ENCODE measurements around the gene FRRS1.

DNA sequence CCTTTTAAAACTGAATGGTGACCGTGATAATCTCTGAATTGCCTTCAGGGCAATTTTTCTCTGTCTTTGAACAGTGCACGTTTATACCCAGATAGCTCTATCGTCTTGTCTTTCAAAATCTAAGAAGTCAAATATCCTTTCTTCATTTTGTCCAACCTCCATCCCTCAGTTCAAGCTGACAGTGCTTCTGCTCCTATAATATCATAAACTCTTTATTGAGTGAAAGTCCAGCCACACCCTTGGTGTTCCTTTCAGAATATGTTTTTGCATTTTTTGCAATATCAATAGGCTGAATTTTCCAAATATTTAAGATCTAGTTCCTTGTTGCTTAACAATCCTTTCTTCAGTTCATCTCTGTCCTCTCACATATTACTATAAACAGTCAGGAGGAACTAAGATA is 35.1 kb upstream of the FRRS1 start:
- TF ChIP-seq POLR2A (IDR thresholded peaks at IDR 0.05; ENCODE audit: extremely low read depth, insufficient read length), result no peak
- no peak for TF ChIP-seq CTCF (IDR thresholded peaks at IDR 0.05; ENCODE audit: low read depth, low read length)
